ENCODE results near the gene ALG1L2.
"Not testable (repeated sequence)": the region's sequence is repeated elsewhere in the genome, so short reads cannot be mapped to it uniquely, and the experiment has no call there.

ALG1L2 gene

GRCh38 chr3:130081351-130081881 is at the start of gene ALG1L2:
Gene ALG1L2 (plus strand): TSS chr3:130081831. CDS start chr3:130082017, 186 bp downstream.
- no peak for TF ChIP-seq CTCF (IDR thresholded peaks at IDR 0.05)
- no peak for TF ChIP-seq ZFX (IDR thresholded peaks at IDR 0.05; ENCODE audit: borderline replicate concordance)

GRCh38 chr3:130037126-130037815 is 44.4 kb upstream of the ALG1L2 start:
- not testable (repeated sequence) for H3K27ac ChIP-seq

More at GRCh38 chr3:130081351-130081881, at the start of gene ALG1L2:
- H3K27ac ChIP-seq = no peak within 1 kb of the TSS

GRCh38 chr3:130042736-130043135 is 38.9 kb upstream of the ALG1L2 start:
- H3K27ac ChIP-seq = not testable (repeated sequence)

GRCh38 chr3:130043658-130044057 is 38.0 kb upstream of the ALG1L2 start:
- not testable (repeated sequence) for H3K27ac ChIP-seq

GRCh38 chr3:130044370-130044769 is 37.3 kb upstream of the ALG1L2 start:
- TF ChIP-seq ZFX (IDR thresholded peaks at IDR 0.05; ENCODE audit: borderline replicate concordance) = no peak
- no peak overlapping the region for H3K27ac ChIP-seq

GRCh38 chr3:130048726-130049125 is 32.9 kb upstream of the ALG1L2 start:
- TF ChIP-seq ZFX (IDR thresholded peaks at IDR 0.05; ENCODE audit: borderline replicate concordance) = no peak
- no peak overlapping the region for H3K27ac ChIP-seq

- not testable (repeated sequence) for H3K27ac ChIP-seq
These were observed 29.3 kb upstream of the ALG1L2 start for GRCh38 chr3:130052366-130052765.

GRCh38 chr3:130052965-130053364 is 28.7 kb upstream of the ALG1L2 start:
- H3K27ac ChIP-seq = not testable (repeated sequence)

GRCh38 chr3:130057536-130058266 is 23.9 kb upstream of the ALG1L2 start:
- not testable (repeated sequence) for H3K27ac ChIP-seq

- not testable (repeated sequence) for H3K27ac ChIP-seq
These were observed 23.4 kb upstream of the ALG1L2 start for GRCh38 chr3:130058267-130058657.

- H3K27ac ChIP-seq = not testable (repeated sequence)
These were observed 22.9 kb upstream of the ALG1L2 start for GRCh38 chr3:130058716-130059115.

- not testable (repeated sequence) for H3K27ac ChIP-seq
These were observed 22.5 kb upstream of the ALG1L2 start for GRCh38 chr3:130059162-130059561.

- no peak for TF ChIP-seq CTCF (IDR thresholded peaks at IDR 0.05)
- TF ChIP-seq ZFX (IDR thresholded peaks at IDR 0.05; ENCODE audit: borderline replicate concordance) = no peak
These were observed 8.0 kb upstream of the ALG1L2 start for GRCh38 chr3:130073582-130073981.

More at GRCh38 chr3:130073582-130073981, 8.0 kb upstream of the ALG1L2 start:
- H3K27ac ChIP-seq = no peak overlapping the region

Data from 22Rv1 (cell line).